DOHH2 (cell line): ENCODE data around the gene GDF2.

Source experiments
- CTCF ChIP-seq: fragments of 200-600 bp; sonication (generic); IDR thresholded peaks from one replicate; pipeline ENCODE4 v1.5.1; 2014; ENCODE audit warnings: antibody characterized with exemption, mild to moderate bottlenecking, low read depth, low read length; ENCODE audit not compliant: poor library complexity, severe bottlenecking
- EZH2phosphoT487 ChIP-seq: fragments of 200-600 bp; sonication (generic); IDR thresholded peaks from 2 replicates; pipeline ENCODE4 v1.6.1; 2017; ENCODE audit warnings: borderline replicate concordance, mild to moderate bottlenecking, antibody characterized with exemption, low read length, moderate library complexity, mixed read lengths

GRCh38 chr10:47369251-47369894 lies 47.1 kb downstream of the GDF2 start:
- no peak for TF ChIP-seq CTCF
- no peak for TF ChIP-seq EZH2phosphoT487
